ENCODE measurements around the gene NFASC. TPM values are rescaled to one million over a fixed set of nuclear protein-coding genes. Genes with fewer than 3 reads are reported as not detected.

The NFASC gene
- total RNA-seq, 1 donor from 2014 or later, result 6.9 TPM

DNA sequence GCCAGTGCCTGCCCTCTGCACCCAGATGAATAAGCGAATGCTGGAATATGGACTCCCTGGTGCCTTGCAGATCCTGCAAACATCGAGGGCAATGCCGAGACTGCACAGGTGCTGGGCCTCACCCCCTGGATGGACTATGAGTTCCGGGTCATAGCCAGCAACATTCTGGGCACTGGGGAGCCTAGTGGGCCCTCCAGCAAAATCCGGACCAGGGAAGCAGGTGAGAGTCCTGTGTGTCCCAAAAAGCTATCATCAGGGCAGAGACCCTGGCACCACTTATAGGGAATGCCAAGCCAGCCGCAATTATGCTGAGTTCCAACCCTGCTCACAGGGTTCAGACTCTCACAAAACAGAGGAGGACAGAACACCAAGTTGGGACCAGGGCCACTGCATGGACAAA, 196.4 kb downstream of the NFASC start:
- Mint-ChIP-seq H3K27me3 (no peaks in the 10 kb centered on the region), H3K4me1 (ENCODE audit: low read depth) (no peaks in the 10 kb centered on the region), H3K36me3 (ENCODE audit: insufficient read depth) (no peaks in the 10 kb centered on the region), H3K4me3 (ENCODE audit: low read depth) (no peak overlapping the region), H3K27ac (no peak overlapping the region), H3K9me3 (ENCODE audit: low read depth) (no peaks in the 10 kb centered on the region)
- no peak for DNase-seq (ENCODE audit: low spot score, unreplicated experiment)
- TF ChIP-seq, protein P1, sequence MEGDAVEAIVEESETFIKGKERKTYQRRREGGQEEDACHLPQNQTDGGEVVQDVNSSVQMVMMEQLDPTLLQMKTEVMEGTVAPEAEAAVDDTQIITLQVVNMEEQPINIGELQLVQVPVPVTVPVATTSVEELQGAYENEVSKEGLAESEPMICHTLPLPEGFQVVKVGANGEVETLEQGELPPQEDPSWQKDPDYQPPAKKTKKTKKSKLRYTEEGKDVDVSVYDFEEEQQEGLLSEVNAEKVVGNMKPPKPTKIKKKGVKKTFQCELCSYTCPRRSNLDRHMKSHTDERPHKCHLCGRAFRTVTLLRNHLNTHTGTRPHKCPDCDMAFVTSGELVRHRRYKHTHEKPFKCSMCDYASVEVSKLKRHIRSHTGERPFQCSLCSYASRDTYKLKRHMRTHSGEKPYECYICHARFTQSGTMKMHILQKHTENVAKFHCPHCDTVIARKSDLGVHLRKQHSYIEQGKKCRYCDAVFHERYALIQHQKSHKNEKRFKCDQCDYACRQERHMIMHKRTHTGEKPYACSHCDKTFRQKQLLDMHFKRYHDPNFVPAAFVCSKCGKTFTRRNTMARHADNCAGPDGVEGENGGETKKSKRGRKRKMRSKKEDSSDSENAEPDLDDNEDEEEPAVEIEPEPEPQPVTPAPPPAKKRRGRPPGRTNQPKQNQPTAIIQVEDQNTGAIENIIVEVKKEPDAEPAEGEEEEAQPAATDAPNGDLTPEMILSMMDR (IDR thresholded peaks at IDR 0.05; ENCODE audit: unreplicated experiment), result no peak

DNA sequence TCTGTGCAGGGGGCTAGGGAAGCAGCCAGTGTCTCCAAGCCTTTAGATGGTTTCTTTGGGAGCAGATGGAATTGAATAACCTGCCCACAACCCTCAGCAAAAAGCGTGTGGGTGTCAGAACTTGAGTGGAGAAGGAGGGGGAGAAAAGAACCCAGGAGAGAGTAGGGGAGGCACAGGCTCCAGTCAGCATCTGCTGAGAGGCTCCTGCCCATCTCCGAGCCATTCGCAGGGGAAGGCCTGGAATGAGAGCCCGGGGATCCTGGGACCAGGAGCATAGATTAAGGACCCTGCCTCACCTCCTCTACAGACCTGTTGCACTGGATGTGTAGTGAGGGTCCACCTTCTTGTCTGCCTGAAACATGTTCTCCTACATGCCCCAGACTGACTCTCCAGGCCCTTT, 197.3 kb downstream of the NFASC start:
- no peak for DNase-seq (ENCODE audit: low spot score, unreplicated experiment)
- no peak overlapping the region for H3K27ac Mint-ChIP-seq
- TF ChIP-seq, protein P1 (IDR thresholded peaks at IDR 0.05; ENCODE audit: unreplicated experiment), result no peak

DNA sequence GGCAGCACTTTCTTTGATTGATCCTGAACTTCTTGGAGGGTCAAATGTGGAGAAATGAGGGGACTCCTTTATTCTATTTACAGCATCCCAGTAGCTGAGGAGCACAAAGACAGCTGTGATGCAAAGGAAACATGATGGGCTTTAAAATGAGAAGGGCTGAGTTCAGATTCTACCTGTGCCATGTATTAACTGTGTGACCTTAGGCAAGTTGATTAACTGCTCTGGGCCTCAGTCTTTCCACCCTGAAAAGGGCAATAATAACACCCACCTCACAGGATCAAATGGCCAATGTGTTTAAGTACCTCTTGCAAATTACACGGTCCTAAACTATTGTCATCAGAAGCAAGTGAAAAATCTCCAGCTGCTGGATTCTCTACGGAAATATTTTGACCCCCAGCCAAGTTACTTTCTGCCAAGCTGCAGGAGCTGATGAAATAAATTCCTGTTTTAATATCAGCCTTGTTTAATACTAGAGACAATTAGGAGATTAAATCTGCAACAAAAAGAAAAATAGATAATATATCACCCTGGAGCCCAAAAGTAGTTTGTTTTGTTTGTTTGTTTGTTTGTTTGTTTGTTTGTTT, 197.9 kb downstream of the NFASC start:
- no peaks in the 10 kb centered on the region for H3K9me3 Mint-ChIP-seq (ENCODE audit: low read depth)
- H3K27ac Mint-ChIP-seq, result no peak overlapping the region
- no peaks in the 10 kb centered on the region for H3K27me3 Mint-ChIP-seq
- TF ChIP-seq, protein P1 (IDR thresholded peaks at IDR 0.05; ENCODE audit: unreplicated experiment), result no peak
- no peaks in the 10 kb centered on the region for H3K4me1 Mint-ChIP-seq (ENCODE audit: low read depth)
- H3K36me3 Mint-ChIP-seq (ENCODE audit: insufficient read depth), result no peaks in the 10 kb centered on the region
- no peak overlapping the region for H3K4me3 Mint-ChIP-seq (ENCODE audit: low read depth)
- no peak for DNase-seq (ENCODE audit: low spot score, unreplicated experiment)

More for the DNA sequence above, 197.3 kb downstream of the NFASC start:
- no peaks in the 10 kb centered on the region for H3K4me1 Mint-ChIP-seq (ENCODE audit: low read depth)
- no peaks in the 10 kb centered on the region for H3K36me3 Mint-ChIP-seq (ENCODE audit: insufficient read depth)
- H3K9me3 Mint-ChIP-seq (ENCODE audit: low read depth), result no peaks in the 10 kb centered on the region
- no peak overlapping the region for H3K4me3 Mint-ChIP-seq (ENCODE audit: low read depth)
- no peaks in the 10 kb centered on the region for H3K27me3 Mint-ChIP-seq

DNA sequence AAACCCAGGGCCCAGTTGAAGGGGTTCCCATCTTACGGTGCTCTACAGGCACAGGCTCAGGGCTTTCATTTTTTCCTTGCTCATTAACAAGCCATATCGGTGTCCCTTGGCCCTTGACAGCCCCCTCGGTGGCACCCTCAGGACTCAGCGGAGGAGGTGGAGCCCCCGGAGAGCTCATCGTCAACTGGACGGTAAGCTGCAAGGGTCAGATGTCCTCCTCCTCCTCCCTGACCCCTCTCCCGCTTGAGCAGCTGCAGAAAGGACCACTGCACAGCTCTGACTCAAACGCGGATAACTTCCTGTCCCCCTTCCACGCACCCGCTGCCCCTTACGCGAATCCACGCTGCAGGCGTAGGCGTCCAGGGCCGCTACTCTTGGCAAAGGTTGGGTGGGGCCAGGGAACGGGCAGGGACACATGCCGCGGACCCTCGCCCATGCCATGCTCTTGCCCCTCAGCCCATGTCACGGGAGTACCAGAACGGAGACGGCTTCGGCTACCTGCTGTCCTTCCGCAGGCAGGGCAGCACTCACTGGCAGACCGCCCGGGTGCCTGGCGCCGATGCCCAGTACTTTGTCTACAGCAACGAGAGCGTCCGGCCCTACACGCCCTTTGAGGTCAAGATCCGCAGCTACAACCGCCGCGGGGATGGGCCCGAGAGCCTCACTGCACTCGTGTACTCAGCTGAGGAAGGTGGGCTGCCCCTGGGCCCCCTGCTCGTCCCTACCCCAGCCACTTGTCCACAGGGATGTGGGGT, 198.9 kb downstream of the NFASC start:
- Mint-ChIP-seq H3K27ac (no peak overlapping the region), H3K4me3 (ENCODE audit: low read depth) (no peak overlapping the region), H3K36me3 (ENCODE audit: insufficient read depth) (no peaks in the 10 kb centered on the region), H3K4me1 (ENCODE audit: low read depth) (no peaks in the 10 kb centered on the region), H3K9me3 (ENCODE audit: low read depth) (no peaks in the 10 kb centered on the region), H3K27me3 (no peaks in the 10 kb centered on the region)
- TF ChIP-seq, protein P1 (IDR thresholded peaks at IDR 0.05; ENCODE audit: unreplicated experiment), result no peak
- no peak for DNase-seq (ENCODE audit: low spot score, unreplicated experiment)

DNA sequence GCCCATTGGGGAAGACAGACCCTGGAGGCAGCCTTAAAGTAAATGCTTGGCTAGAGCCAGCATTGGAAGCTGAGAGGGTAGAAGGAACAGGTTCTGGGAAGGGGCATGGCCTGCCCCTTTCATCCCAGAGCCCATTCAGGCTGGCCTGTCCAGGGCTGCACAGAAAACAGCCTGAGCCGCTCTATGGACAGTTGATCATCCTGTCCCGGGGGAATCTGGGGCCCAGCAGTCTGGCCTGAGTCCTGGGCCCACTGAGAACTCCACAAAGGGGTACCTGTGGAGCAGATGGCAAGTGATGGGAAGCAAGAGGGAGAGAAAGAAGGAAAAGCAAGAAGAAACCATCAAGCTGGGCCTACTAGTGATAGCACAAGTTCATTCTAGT, 200.4 kb downstream of the NFASC start:
- Mint-ChIP-seq H3K27ac (no peak overlapping the region), H3K36me3 (ENCODE audit: insufficient read depth) (no peaks in the 10 kb centered on the region), H3K4me1 (ENCODE audit: low read depth) (no peaks in the 10 kb centered on the region), H3K27me3 (no peaks in the 10 kb centered on the region), H3K4me3 (ENCODE audit: low read depth) (no peak overlapping the region), H3K9me3 (ENCODE audit: low read depth) (no peaks in the 10 kb centered on the region)
- TF ChIP-seq, protein P1 (IDR thresholded peaks at IDR 0.05; ENCODE audit: unreplicated experiment), result no peak
- no peak for DNase-seq (ENCODE audit: low spot score, unreplicated experiment)
